Epithelial cell of proximal tubule (primary cell): ENCODE measurements around the gene SYNPO2. TPM values are rescaled to one million over a fixed set of nuclear protein-coding genes. Genes with fewer than 3 reads are reported as not detected.
"Not testable (repeated sequence)": the region's sequence is repeated elsewhere in the genome, so short reads cannot be mapped to it uniquely, and the experiment has no call there.

Source experiments
- DNase-seq: peaks from one replicate; pipeline ENCODE4 v3.0.0-alpha.2; 2011; ENCODE audit warnings: low read depth
- H3K4me3 ChIP-seq: 2 replicates; pipeline ENCODE4 v1.5.1; 2011; ENCODE audit warnings: low read depth, mild to moderate bottlenecking, low read length
- total RNA-seq: library from RNA; depleted of rRNA; stranded (reverse); fragments of >200 nt; gene quantifications from 2 replicates; pipeline ENCODE4 v1.2.3, GENCODE V29; 2015
- TF ChIP-seq, protein P1 (sequence below): conservative IDR thresholded peaks from 2 replicates; pipeline ENCODE4 v1.5.1; 2012; ENCODE audit warnings: low read depth, mild to moderate bottlenecking, low read length

The SYNPO2 gene
- total RNA-seq, 1 donor from 2014 or later = 0.40 TPM

DNA sequence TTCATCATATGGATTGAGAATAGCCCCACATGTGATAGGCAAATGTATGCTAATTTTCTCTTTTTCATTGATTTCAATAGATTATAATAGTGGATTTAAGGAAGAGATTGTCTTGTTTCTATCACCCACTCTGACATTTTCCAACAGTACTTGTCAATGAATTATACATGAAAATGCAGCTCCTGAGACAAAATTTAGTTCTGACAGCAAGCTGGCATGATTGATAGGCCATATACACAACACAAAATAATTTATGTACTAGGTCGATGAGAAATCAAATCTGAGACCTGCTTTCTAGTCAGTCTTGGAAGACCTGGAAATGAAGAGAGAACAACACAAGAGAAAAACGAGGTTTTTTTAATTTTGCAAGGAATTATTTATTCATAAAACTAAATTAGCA lies 129.0 kb downstream of the SYNPO2 start:
- TF ChIP-seq, protein P1, sequence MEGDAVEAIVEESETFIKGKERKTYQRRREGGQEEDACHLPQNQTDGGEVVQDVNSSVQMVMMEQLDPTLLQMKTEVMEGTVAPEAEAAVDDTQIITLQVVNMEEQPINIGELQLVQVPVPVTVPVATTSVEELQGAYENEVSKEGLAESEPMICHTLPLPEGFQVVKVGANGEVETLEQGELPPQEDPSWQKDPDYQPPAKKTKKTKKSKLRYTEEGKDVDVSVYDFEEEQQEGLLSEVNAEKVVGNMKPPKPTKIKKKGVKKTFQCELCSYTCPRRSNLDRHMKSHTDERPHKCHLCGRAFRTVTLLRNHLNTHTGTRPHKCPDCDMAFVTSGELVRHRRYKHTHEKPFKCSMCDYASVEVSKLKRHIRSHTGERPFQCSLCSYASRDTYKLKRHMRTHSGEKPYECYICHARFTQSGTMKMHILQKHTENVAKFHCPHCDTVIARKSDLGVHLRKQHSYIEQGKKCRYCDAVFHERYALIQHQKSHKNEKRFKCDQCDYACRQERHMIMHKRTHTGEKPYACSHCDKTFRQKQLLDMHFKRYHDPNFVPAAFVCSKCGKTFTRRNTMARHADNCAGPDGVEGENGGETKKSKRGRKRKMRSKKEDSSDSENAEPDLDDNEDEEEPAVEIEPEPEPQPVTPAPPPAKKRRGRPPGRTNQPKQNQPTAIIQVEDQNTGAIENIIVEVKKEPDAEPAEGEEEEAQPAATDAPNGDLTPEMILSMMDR = no peak
- H3K4me3 ChIP-seq = no peak overlapping the region

DNA sequence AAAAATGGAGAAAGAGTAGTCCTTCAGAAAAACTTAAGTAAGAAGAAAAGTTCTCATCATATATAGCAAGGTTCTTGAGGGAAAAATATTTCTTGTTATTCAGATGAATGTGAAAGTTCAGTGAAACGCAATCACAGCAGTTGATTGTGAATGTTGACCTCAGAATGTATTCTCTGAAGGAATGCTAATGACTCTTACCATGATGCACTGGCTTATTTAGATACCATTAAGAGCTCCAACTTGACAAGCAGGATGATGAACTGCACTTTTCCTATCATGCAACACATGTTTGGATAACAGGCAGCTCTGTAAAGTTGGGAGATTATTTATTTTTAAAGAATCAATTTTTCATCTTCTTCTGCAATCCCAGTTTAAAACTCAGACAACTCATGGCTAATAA lies 131.5 kb downstream of the SYNPO2 start:
- no peak for DNase-seq
- H3K4me3 ChIP-seq = no peak overlapping the region
- TF ChIP-seq, protein P1 = no peak

More for the DNA sequence above, 129.0 kb downstream of the SYNPO2 start:
- no peak for DNase-seq

DNA sequence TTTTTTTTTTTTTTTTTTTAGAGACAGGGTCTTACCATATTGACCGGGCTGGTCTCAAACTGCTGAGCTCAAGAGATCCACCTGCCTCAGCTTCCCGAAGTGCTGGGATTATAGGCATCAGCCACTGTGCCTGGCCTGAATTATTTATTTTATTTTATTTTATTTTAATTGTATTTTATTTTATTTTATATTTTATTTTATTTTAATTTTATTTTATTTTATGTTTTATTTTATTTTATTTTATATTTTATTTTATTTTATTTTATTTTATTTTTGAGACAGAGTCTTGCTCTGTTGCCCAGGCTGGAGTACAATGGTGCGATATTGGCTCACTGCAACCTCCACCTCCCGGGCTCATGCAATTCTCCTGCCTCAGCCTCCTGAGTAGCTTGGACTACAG lies 133.9 kb downstream of the SYNPO2 start:
- not testable (repeated sequence) for H3K4me3 ChIP-seq, DNase-seq

DNA sequence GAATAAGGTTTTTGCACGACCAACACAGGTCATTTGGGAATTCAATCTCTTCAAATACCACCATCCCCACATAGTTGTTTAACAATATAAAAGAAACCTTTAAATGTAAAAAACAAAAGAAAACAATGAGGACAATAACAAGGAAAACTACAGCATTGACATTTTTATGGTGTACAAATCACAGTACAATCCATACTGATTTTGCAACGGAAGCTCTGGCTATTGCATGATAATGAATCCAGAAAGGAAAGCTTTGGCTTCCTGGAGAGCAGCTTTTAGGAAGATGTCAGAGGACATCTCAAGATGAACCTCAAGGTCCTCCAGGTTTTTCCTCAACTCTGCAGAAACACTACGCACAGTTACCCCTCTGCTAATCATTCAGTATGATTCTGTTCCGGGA lies 135.4 kb downstream of the SYNPO2 start:
- no peak overlapping the region for H3K4me3 ChIP-seq
- TF ChIP-seq, protein P1 = no peak
- no peak for DNase-seq

DNA sequence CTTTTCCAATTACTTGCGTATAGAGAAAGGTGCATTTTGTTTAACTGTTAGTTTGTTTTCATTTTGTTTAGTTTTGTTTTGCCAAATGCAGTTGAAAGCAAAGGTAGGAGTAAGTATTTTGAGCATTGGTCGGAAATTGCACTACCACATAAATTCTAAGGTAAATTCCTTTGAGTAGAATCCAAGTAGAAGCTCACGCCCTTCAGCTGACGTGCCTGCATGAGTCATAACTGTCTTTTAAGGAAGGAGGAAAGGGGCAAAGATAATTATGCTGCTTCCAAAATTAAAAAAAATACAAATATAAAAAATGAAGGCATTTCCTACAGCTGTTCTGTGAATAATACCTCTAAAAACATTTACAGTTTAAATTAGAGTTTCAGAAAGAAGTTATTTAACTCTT lies 136.8 kb downstream of the SYNPO2 start:
- H3K4me3 ChIP-seq = peak overlapping the region; percentile 27
- TF ChIP-seq, protein P1 = no peak
- DNase-seq = peak; percentile 50

DNA sequence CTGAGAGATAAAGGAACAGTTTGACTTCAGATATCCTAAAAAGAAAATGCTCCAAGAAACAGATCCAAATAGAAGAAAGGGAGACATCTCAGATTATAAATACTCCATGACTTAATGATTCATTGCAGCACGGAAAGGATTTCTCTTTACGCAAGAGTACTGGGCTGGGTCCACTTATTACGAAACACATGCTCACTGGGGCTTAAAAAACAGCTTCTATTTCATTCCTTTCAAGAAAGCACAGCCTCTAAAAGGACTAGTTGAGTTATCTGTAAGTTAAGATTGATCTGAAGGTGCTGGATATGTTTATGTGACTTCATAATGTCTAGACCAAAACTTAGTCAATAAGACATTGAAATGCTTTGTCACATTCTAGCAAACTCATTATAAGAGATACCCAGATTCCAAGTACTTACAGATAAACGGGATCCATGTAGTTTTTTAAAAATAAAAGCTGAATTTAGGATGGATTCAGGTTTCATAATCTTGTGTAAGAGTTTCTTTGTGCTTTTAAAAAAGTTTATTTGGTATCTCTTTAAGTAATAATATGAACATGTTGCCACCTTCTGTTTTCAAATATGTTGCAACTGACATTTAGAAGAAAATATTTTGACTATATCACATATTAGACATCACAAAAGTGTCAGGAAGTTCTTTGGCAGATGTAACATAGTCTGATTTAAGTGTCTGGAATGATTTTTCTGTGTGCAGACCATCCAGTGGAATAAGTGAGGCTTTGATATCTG lies 137.4 kb downstream of the SYNPO2 start:
- peak overlapping the region; percentile 27 for H3K4me3 ChIP-seq
- TF ChIP-seq, protein P1 = no peak
- DNase-seq = peak; percentile 86

DNA sequence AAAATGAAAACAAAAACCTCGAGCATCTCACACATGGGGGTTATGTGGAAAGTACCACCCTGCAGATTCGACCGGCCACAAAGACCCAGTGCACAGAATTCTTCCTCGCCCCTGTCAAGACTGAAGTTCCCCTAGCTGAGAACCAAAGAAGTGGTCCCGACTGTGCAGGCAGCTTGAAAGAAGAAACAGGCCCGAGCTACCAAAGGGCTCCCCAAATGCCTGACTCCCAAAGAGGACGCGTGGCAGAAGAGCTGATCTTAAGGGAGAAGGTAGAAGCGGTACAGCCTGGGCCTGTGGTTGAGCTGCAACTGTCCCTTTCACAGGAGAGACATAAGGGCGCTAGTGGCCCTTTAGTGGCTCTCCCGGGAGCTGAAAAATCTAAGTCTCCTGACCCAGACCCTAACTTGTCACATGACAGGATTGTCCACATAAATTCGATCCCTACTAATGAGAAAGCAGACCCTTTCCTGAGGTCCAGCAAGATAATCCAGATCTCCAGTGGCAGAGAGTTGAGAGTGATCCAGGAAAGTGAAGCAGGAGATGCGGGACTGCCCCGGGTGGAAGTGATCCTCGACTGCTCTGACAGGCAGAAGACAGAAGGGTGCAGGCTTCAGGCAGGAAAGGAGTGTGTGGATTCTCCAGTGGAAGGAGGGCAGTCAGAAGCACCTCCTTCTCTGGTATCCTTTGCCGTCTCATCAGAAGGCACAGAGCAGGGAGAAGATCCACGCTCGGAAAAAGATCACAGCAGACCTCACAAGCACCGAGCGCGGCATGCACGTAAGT lies 138.2 kb downstream of the SYNPO2 start:
- TF ChIP-seq, protein P1 = no peak
- DNase-seq = no peak
- H3K4me3 ChIP-seq = no peak overlapping the region
